A549 (cell line): ENCODE data around the gene PAX8.

Experiments used
- CHD2 ChIP-seq: fragments of 150-350 bp; IDR thresholded peaks from 2 replicates; pipeline ENCODE4 v1.6.1; 2014; ENCODE audit warnings: low read length; ENCODE audit not compliant: partially characterized antibody
- CTCF ChIP-seq: fragments of >200 bp; sonication (Bioruptor Twin); formaldehyde crosslinking; IDR thresholded peaks from 3 replicates; pipeline ENCODE4 v1.5.1; 2016
- EP300 ChIP-seq, 2 experiments: fragments of >200 bp; sonication (Bioruptor Twin); formaldehyde crosslinking; IDR thresholded peaks; 2 replicates in 1 of 2; 3 replicates in 1 of 2; pipeline ENCODE4 v1.6.1; 2016 to 2017
- HDAC2 ChIP-seq: fragments of 200-600 bp; sonication (generic); IDR thresholded peaks from 2 replicates; pipeline ENCODE4 v1.6.1; 2016
- JUNB ChIP-seq: fragments of >200 bp; sonication (Bioruptor Twin); formaldehyde crosslinking; IDR thresholded peaks from 2 replicates; pipeline ENCODE4 v1.6.1; 2016
- MAX ChIP-seq: IDR thresholded peaks from 2 replicates; pipeline ENCODE4 v1.6.1; 2012
- POLR2A ChIP-seq: IDR thresholded peaks from 2 replicates; pipeline ENCODE4 v1.6.1; 2012; ENCODE audit warnings: mild to moderate bottlenecking, low read length
- RAD21 ChIP-seq, 2 experiments: fragments of >200 bp in 1 of 2; sonication (Bioruptor Twin) in 1 of 2; formaldehyde crosslinking in 1 of 2; IDR thresholded peaks in 1 of 2; conservative IDR thresholded peaks in 1 of 2; 2 replicates in 1 of 2; 3 replicates in 1 of 2; pipeline ENCODE4 v1.6.1; 2012 to 2018; ENCODE audit warnings: inconsistent platforms in 1 of 2
- RFX5 ChIP-seq: fragments of 450-650 bp; IDR thresholded peaks from 2 replicates; pipeline ENCODE4 v1.7.1; 2014; ENCODE audit warnings: antibody characterized with exemption, mild to moderate bottlenecking, moderate library complexity
- SREBF2 ChIP-seq: fragments of 450-650 bp; IDR thresholded peaks from 2 replicates; pipeline ENCODE4 v1.6.1; 2014; ENCODE audit warnings: mild to moderate bottlenecking, moderate library complexity

- no peak for TF ChIP-seq MAX
- TF ChIP-seq RAD21 (conservative IDR thresholded peaks at IDR 0.05 in 1 of 2, IDR thresholded peaks at IDR 0.05 in 1 of 2) = no peak
- TF ChIP-seq HDAC2 = no peak
- no peak for TF ChIP-seq POLR2A
- no peak for TF ChIP-seq CTCF
- no peak for TF ChIP-seq EP300 (IDR thresholded peaks at IDR 0.05)
- TF ChIP-seq JUNB = no peak
- no peak for TF ChIP-seq CHD2
- no peak for TF ChIP-seq RFX5
- no peak for TF ChIP-seq SREBF2
Observed at GRCh38 chr2:113264713-113265403, 13.9 kb downstream of the PAX8 start.
